ENCODE measurements around the gene CAP2. TPM values are rescaled to one million over a fixed set of nuclear protein-coding genes. Genes with fewer than 3 reads are reported as not detected.

The CAP2 gene
- total RNA-seq, 1 experiment from 2014 or later: 11.5 TPM

DNA sequence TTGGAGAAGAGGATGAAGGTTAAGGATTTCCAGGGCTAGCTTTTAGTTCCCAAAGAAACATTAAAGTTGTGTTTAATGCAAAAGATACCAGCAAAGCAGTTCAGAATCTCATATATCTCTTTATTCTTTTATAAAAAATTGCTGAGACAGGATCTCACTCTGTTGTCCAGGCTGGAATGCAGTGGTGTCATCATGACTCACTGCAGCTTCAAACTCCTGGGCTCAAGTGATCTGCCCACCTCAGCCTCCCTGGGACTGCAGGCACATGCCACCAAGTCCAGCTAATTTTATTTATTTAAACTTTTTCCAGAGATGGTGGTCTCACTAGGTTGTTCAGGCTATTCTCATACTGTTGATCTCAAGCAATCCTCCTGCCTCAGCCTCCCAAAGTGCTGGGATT, 41.1 kb upstream of the CAP2 start:
- Histone ChIP-seq H4K5ac (ENCODE audit: insufficient read length, low read depth, low read length) (no peak overlapping the region), H3K14ac (ENCODE audit: insufficient read depth, low read length) (no peak overlapping the region), H3K4me2 (ENCODE audit: insufficient read depth, insufficient read length, low read length) (no peak overlapping the region), H3K18ac (ENCODE audit: insufficient read length, low read depth, low read length) (no peak overlapping the region), H2BK12ac (ENCODE audit: insufficient read length, low read depth, low read length) (no peak overlapping the region), H3K4me1 (ENCODE audit: insufficient read depth, low read length) (no peaks in the 10 kb centered on the region), H3K4ac (ENCODE audit: low read depth, low read length) (no peak overlapping the region), H3K79me2 (ENCODE audit: insufficient read depth, low read length) (no peaks in the 10 kb centered on the region), H4K8ac (replicated peaks; ENCODE audit: insufficient read length, low read depth, low read length) (no peak overlapping the region), H3T11ph (ENCODE audit: low read length) (no peak overlapping the region), H2AK5ac (ENCODE audit: insufficient read length, low read length) (no peak overlapping the region), H4K20me1 (ENCODE audit: control insufficient read depth, insufficient read depth, insufficient read length) (no peaks in the 10 kb centered on the region), H4K91ac (ENCODE audit: insufficient read length, low read depth, low read length) (no peak overlapping the region), H3K9me3 (ENCODE audit: control insufficient read depth, low read depth, low read length) (no peaks in the 10 kb centered on the region), H2AFZ (ENCODE audit: low read length) (no peak overlapping the region), H3K23me2 (ENCODE audit: insufficient read length, low read depth, low read length, poor library complexity, severe bottlenecking) (no peaks in the 10 kb centered on the region), H3K56ac (ENCODE audit: insufficient read length, low read depth, low read length) (no peak overlapping the region), H2BK120ac (ENCODE audit: low read depth, low read length, poor library complexity, severe bottlenecking) (no peak overlapping the region), H2BK15ac (ENCODE audit: low read depth, low read length) (no peak overlapping the region), H3K27me3 (ENCODE audit: insufficient read depth, low read length) (no peaks in the 10 kb centered on the region), H2BK5ac (ENCODE audit: insufficient read length, low read length) (no peak overlapping the region), H3K23ac (ENCODE audit: insufficient read length, low read depth, low read length) (no peak overlapping the region), H2BK20ac (ENCODE audit: low read depth, low read length, poor library complexity, severe bottlenecking) (no peak overlapping the region), H3K79me1 (ENCODE audit: insufficient read depth, low read depth, low read length, poor library complexity, severe bottlenecking) (no peaks in the 10 kb centered on the region), H3K9ac (ENCODE audit: extremely low read depth, insufficient read length, low read length) (no peak overlapping the region), H3K27ac (ENCODE audit: insufficient read length, low read depth, low read length) (no peak overlapping the region)
- H3K9me3 Mint-ChIP-seq: no peaks in the 10 kb centered on the region
- no peak for DNase-seq
- no peaks in the 10 kb centered on the region for H3K4me1 Mint-ChIP-seq
- H3K4me3 Mint-ChIP-seq: no peak overlapping the region
- H3K27me3 Mint-ChIP-seq (ENCODE audit: low read depth): no peaks in the 10 kb centered on the region; the same call in 1 of the 2 replicates
- TF ChIP-seq, protein P1, sequence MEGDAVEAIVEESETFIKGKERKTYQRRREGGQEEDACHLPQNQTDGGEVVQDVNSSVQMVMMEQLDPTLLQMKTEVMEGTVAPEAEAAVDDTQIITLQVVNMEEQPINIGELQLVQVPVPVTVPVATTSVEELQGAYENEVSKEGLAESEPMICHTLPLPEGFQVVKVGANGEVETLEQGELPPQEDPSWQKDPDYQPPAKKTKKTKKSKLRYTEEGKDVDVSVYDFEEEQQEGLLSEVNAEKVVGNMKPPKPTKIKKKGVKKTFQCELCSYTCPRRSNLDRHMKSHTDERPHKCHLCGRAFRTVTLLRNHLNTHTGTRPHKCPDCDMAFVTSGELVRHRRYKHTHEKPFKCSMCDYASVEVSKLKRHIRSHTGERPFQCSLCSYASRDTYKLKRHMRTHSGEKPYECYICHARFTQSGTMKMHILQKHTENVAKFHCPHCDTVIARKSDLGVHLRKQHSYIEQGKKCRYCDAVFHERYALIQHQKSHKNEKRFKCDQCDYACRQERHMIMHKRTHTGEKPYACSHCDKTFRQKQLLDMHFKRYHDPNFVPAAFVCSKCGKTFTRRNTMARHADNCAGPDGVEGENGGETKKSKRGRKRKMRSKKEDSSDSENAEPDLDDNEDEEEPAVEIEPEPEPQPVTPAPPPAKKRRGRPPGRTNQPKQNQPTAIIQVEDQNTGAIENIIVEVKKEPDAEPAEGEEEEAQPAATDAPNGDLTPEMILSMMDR (conservative IDR thresholded peaks at IDR 0.05): no peak
- no peak overlapping the region for H3K27ac Mint-ChIP-seq
- no peaks in the 10 kb centered on the region for H3K36me3 Mint-ChIP-seq (ENCODE audit: insufficient read depth in 1 of 3, low read depth in 3 of 3)
